Lower leg skin (tissue), 4 donors: ENCODE results near the gene DPP6. TPM values are rescaled to one million over a fixed set of nuclear protein-coding genes. Genes with fewer than 3 reads are reported as not detected.

Experiments
- DNase-seq, 2 donors: peaks; one replicate each; pipeline ENCODE4 v3.0.0-alpha.2; 2019; ENCODE audit warnings: low spot score in 2 of 2
- H3K4me3 ChIP-seq: fragments of 200-600 bp; sonication (generic); 2 replicates; pipeline ENCODE4 v1.5.1; 2017; ENCODE audit warnings: mild to moderate bottlenecking, low read depth; ENCODE audit not compliant: poor library complexity, severe bottlenecking
- POLR2A ChIP-seq, 2 donors: fragments of 450-650 bp; IDR thresholded peaks; one replicate each; pipeline ENCODE4 v1.6.1; 2016 to 2017; ENCODE audit warnings: antibody characterized with exemption in 2 of 2, mild to moderate bottlenecking in 1 of 2, moderate library complexity in 1 of 2
- WGBS, 2 donors: methylation state at CpG; one replicate each; pipeline ENCODE4 v1.1.5; 2018; 5-methylcytosine and 5-hydroxymethylcytosine counted together
- intact Hi-C: fragments of 100-400 bp; cut with DNase I; formaldehyde crosslinking; loops from one replicate; pipeline ENCODE4 v1.15.0; 2023; ENCODE audit warnings: low total_unique reads
- total RNA-seq, 4 donors: library from RNA; depleted of rRNA; stranded (reverse); fragments of >200 nt; gene quantifications; one replicate each; pipeline ENCODE4 v1.1.0, GENCODE V29; 2016
- TF ChIP-seq, protein P1 (sequence below), 3 donors: fragments of 450-650 bp; IDR thresholded peaks; one replicate each; pipeline ENCODE4 v1.5.1; 2016; ENCODE audit warnings: antibody characterized with exemption in 3 of 3, mild to moderate bottlenecking in 3 of 3, moderate library complexity in 2 of 3

Gene DPP6
- total RNA-seq, 4 donors from 2014 or later, result 1.0 to 4.5 (median 2.9) TPM

DNA sequence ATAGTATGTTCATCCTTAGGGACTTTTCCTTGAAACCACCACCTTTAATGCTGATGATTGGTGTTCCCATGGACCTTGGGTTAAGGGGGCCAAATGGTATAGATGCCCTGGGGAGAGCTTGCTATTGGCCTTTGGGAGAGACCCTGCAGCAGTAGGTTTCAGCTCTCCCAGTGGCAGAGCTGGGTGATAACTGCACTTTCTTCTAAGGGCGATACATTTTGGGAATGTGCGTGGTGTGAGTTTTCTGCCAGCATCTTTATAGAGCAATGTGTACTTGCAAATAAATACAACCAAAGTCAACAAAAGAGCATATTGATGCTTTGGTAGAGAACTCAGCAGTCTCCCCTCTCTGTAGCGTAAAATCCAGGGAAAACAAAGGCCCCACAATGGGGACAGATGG, 546.7 kb downstream of the DPP6 start:
- no peak for DNase-seq
- intact Hi-C loops, result no loop called here
- WGBS, 2 donors, result 87 to 93% methylated on average over 3 of the region's 3 CpGs
- H3K4me3 ChIP-seq, result no peak overlapping the region
- TF ChIP-seq, protein P1, sequence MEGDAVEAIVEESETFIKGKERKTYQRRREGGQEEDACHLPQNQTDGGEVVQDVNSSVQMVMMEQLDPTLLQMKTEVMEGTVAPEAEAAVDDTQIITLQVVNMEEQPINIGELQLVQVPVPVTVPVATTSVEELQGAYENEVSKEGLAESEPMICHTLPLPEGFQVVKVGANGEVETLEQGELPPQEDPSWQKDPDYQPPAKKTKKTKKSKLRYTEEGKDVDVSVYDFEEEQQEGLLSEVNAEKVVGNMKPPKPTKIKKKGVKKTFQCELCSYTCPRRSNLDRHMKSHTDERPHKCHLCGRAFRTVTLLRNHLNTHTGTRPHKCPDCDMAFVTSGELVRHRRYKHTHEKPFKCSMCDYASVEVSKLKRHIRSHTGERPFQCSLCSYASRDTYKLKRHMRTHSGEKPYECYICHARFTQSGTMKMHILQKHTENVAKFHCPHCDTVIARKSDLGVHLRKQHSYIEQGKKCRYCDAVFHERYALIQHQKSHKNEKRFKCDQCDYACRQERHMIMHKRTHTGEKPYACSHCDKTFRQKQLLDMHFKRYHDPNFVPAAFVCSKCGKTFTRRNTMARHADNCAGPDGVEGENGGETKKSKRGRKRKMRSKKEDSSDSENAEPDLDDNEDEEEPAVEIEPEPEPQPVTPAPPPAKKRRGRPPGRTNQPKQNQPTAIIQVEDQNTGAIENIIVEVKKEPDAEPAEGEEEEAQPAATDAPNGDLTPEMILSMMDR (IDR thresholded peaks at IDR 0.05), result no peak
- TF ChIP-seq POLR2A (IDR thresholded peaks at IDR 0.05), result no peak

DNA sequence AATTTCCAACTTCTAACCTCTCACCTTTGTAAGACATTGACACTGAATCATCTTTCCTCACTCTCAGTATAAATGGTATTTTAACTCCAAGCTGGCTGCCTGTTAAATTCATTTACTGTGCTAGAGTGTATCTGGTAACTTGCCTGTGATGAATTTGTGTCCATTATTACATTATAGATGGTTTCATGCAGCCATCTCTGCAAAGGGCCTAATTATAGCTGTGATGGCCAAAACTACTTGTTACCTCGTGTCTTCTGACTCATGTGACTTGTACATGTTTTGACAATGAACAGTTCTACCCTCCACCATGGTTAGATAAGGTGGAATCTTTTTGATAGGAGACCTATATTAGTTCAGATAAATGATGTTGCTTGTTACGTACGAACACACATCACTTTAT, 558.7 kb downstream of the DPP6 start:
- 62 to 63% methylated on average over 3 of the region's 3 CpGs for WGBS, 2 donors
- no peak for TF ChIP-seq POLR2A (IDR thresholded peaks at IDR 0.05)
- TF ChIP-seq, protein P1 (IDR thresholded peaks at IDR 0.05), result no peak
- intact Hi-C loops, result no loop called here
- no peak overlapping the region for H3K4me3 ChIP-seq
- no peak for DNase-seq

DNA sequence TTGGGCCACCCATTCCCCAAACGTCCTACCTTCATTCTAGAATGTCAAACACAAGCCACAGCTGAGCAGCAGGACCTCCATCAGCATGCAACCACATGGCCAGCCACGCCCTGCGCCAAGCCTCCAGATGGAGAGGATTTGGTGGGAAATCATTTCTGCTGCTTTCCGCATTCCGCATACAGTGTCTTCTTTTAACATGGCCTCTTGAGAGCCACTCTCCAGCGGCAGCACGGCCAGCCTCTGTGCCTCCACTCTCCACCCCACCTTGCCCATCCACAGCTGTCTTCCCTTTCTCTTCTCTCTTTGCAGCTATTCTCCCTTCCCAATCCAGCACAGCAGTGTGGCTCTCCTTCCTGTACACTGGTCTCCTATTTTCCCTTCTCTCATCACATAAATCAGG, 561.6 kb downstream of the DPP6 start:
- no peak for TF ChIP-seq POLR2A (IDR thresholded peaks at IDR 0.05)
- TF ChIP-seq, protein P1 (IDR thresholded peaks at IDR 0.05), result no peak
- intact Hi-C loops, result no loop called here

DNA sequence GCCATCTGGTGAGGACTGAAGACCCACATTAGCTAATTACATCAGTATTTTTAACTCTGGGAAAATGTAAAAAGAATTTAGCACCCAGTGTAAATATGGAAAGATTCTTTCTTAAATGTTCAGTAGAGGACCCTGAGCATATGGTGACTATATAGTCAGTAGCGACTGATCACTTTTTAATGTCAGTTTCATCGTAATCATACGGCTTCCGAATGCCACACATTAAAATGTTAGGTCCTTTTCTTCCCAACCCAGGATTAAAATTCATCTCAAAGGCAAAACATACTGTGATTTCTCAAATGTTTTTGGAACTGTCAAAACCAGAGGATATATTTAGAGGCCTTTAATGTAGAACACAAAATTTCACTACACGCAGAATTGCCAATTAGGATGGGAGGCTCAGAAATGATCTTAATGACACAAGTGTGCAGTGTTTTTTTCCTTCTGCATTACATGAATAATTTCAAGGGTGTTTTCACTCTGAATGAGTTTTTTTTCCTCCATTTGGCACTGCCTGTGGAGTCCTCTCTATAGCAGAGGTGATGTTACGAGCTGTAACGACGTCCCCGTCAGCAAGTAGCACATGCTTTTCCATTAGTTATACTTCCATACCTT, 568.0 kb downstream of the DPP6 start:
- H3K4me3 ChIP-seq, result no peak overlapping the region
- DNase-seq, result no peak
- TF ChIP-seq, protein P1 (IDR thresholded peaks at IDR 0.05), result no peak
- TF ChIP-seq POLR2A (IDR thresholded peaks at IDR 0.05), result no peak
- intact Hi-C loops, result no loop called here
- 92 to 93% methylated on average over 9 of the region's 9 CpGs for WGBS, 2 donors

More for the DNA sequence above, 561.6 kb downstream of the DPP6 start:
- H3K4me3 ChIP-seq, result no peak overlapping the region
- WGBS, 2 donors, result 81 to 85% methylated on average over 7 of the region's 7 CpGs
- DNase-seq, result no peak

DNA sequence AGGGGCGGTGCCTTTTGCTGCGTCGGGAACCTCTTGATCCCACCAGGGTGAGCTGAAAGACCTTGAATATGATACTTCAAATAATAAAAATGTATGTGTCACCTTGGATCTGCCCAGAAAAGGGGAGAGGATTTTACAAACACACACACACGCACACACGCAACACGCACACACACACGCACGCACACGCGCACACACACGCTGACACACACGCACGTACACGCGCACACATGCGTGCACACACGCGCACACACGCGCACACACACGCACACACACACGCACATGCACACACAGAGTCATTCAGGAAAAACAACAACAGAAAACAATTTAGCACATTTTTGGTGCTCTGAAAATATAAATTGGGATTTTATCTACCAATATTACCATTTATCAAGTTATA, 571.2 kb downstream of the DPP6 start:
- H3K4me3 ChIP-seq, result no peak overlapping the region
- no peak for DNase-seq
- WGBS, 2 donors, result 71 to 72% methylated on average over 22 of the region's 22 CpGs
- intact Hi-C loops, result no loop called here
- TF ChIP-seq, protein P1 (IDR thresholded peaks at IDR 0.05), result no peak
- no peak for TF ChIP-seq POLR2A (IDR thresholded peaks at IDR 0.05)
